ENCODE results near the gene HOXA1. TPM values are rescaled to one million over a fixed set of nuclear protein-coding genes. Genes with fewer than 3 reads are reported as not detected.
A peak's percentile ranks its signal among the peaks of the same experiment; 100 is the strongest.

The HOXA1 gene
- total RNA-seq, 3 donors from 2014 or later, result 0.33 to 0.80 (median 0.44) TPM

DNA sequence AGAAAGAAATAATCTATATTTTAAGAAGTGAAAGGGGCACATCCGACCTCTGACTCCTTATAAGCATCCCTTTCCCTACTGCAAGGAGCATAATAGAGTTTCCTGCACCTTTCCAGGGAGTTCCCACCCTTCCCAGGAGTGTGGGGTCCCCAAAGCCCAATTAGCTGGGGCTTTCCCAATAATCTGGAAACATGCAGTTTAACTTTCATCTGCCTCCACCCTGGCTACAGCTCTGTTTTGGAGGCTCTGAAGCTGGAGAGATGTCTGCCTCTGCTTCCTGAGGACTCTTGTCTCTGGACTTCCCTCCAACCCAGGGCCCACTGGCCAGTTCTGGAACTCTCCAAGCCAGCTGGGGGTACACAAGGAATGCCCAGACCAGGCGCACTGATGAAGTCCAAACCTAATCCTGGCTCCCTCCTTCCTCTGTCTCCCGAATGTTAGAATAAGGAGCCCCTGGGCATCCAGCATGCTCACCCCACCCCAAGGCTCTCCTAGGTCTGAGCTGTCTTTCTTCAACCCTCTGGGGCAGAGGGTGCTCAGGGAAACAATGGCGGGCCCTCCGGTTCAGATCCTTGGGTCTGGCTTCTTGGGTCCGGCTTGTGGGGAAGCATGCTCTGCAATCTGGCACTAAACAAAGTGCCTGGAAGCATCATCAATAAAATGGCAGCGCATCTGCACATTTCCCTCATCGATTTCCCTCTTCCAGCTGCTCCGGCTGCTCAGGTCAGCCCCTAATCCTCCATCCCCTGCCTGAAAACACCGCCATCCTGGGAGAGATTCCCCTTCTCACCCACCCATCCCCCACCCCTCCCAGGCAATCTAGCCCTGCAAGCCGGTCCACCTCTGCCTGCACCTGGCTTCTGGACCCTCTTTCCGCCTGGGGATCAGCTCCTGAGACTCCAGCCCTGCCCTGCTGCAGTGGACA lies 21.4 kb upstream of the HOXA1 start:
- Histone ChIP-seq H3K4me3 (peak overlapping the region; percentile 2 to 90 (median 73)), H3K27ac (peak overlapping the region; percentile 98 to 100), H3K36me3 (no peaks in the 10 kb centered on the region), H3K27me3 (no peaks in the 10 kb centered on the region), H3K9me3 (no peaks in the 10 kb centered on the region), H3K4me1 (peaks cover 0 to 3% of the 10 kb centered on the region in 2 donors)
- intact Hi-C loops (cut with DNase I; ENCODE audit: low total_unique reads), result no loop called here
- no peak for DNase-seq (ENCODE audit: low spot score in 2 of 2)
- TF ChIP-seq, protein P1, sequence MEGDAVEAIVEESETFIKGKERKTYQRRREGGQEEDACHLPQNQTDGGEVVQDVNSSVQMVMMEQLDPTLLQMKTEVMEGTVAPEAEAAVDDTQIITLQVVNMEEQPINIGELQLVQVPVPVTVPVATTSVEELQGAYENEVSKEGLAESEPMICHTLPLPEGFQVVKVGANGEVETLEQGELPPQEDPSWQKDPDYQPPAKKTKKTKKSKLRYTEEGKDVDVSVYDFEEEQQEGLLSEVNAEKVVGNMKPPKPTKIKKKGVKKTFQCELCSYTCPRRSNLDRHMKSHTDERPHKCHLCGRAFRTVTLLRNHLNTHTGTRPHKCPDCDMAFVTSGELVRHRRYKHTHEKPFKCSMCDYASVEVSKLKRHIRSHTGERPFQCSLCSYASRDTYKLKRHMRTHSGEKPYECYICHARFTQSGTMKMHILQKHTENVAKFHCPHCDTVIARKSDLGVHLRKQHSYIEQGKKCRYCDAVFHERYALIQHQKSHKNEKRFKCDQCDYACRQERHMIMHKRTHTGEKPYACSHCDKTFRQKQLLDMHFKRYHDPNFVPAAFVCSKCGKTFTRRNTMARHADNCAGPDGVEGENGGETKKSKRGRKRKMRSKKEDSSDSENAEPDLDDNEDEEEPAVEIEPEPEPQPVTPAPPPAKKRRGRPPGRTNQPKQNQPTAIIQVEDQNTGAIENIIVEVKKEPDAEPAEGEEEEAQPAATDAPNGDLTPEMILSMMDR (IDR thresholded peaks at IDR 0.05), result no peak
- TF ChIP-seq POLR2A (IDR thresholded peaks at IDR 0.05), result no peak
- TF ChIP-seq POLR2AphosphoS5 (IDR thresholded peaks at IDR 0.05), result no peak

- peaks cover 0 to 3% of the 10 kb centered on the region in 2 donors for H3K4me1 ChIP-seq
- H3K27me3 ChIP-seq, result no peaks in the 10 kb centered on the region
- no peaks in the 10 kb centered on the region for H3K36me3 ChIP-seq
- peak overlapping the region; percentile 28 to 90 (median 73) for H3K4me3 ChIP-seq
- peak in 1 of 2 donors; percentile 20 for DNase-seq (ENCODE audit: low spot score in 2 of 2)
- intact Hi-C loops (cut with DNase I; ENCODE audit: low total_unique reads), result no loop called here
- no peaks in the 10 kb centered on the region for H3K9me3 ChIP-seq
- H3K27ac ChIP-seq, result peak overlapping the region; percentile 98 to 100
- no peak for TF ChIP-seq POLR2AphosphoS5 (IDR thresholded peaks at IDR 0.05)
- TF ChIP-seq, protein P1 (IDR thresholded peaks at IDR 0.05), result no peak
- TF ChIP-seq POLR2A (IDR thresholded peaks at IDR 0.05), result no peak
These were observed 20.5 kb upstream of the HOXA1 start for GRCh38 chr7:27116031-27116961.

DNA sequence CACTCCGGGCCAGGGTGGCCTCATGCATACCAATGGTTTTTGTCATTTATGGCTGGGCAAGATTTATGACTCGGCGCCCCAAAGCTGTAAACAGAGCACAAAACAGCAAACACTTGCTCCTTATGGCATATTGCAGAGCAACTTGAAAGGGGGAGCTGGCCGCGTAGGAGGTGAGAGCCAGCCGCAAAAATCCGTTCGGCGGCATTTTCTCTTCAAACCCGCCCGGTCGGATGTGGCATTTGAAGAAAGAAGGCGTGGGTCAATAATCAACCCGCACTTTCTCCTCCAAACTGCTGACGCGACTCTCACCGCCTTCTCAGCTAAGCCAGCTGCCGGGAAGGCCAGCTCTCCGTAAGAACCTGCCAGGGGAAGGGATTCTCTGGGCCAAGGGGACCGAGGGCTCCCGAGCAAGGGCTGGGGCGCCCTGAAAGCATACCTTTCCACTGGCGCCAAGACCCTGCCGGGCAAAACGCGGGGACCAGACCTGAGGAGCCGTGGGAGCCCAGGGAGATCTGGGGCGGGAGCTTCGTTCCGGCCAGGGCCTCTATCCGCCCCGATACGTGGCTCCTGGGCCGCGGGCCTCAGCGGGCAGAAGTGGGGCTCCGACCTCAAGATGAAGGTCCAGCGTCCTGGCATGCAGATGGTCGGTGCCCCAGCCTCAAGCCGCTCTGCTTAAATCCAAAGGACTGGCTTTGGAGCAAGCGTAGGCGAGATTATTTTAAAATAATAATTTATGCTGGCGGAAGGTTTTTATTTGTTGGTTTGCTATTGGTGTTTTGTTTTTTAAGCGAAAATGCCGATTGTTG lies 19.6 kb upstream of the HOXA1 start:
- Histone ChIP-seq H3K27me3 (no peaks in the 10 kb centered on the region), H3K9me3 (no peaks in the 10 kb centered on the region), H3K27ac (peak overlapping the region; percentile 98 to 100), H3K4me3 (peak overlapping the region; percentile 28 to 90 (median 73)), H3K4me1 (peaks cover 0 to 3% of the 10 kb centered on the region in 2 donors), H3K36me3 (no peaks in the 10 kb centered on the region)
- intact Hi-C loops (cut with DNase I; ENCODE audit: low total_unique reads), result no loop called here
- TF ChIP-seq POLR2AphosphoS5 (IDR thresholded peaks at IDR 0.05), result peak in 2 of 3 donors; percentile 33 to 41
- TF ChIP-seq, protein P1 (IDR thresholded peaks at IDR 0.05), result no peak
- peak in 1 of 2 donors; percentile 69 for DNase-seq (ENCODE audit: low spot score in 2 of 2)

- intact Hi-C loops (cut with DNase I; ENCODE audit: low total_unique reads), result no loop called here
- peaks cover 0 to 3% of the 10 kb centered on the region in 2 donors for H3K4me1 ChIP-seq
- H3K9me3 ChIP-seq, result no peaks in the 10 kb centered on the region
- peak overlapping the region; percentile 98 to 100 for H3K27ac ChIP-seq
- H3K4me3 ChIP-seq, result peak overlapping the region; percentile 28 to 90 (median 73)
- no peaks in the 10 kb centered on the region for H3K36me3 ChIP-seq
- DNase-seq (ENCODE audit: low spot score in 2 of 2), result no peak
- H3K27me3 ChIP-seq, result no peaks in the 10 kb centered on the region
- TF ChIP-seq POLR2A (IDR thresholded peaks at IDR 0.05) (no peak), POLR2AphosphoS5 (IDR thresholded peaks at IDR 0.05) (no peak)
- TF ChIP-seq, protein P1 (IDR thresholded peaks at IDR 0.05), result no peak
These were observed 19.1 kb upstream of the HOXA1 start for GRCh38 chr7:27114881-27115220.

Data from breast epithelium (tissue), 4 donors.